NCI-H2107 treated with DMSO at 0.1 percent for 48 hours (cell line): ENCODE measurements around the gene ZNF786.
"Not testable (repeated sequence)": the region's sequence is repeated elsewhere in the genome, so short reads cannot be mapped to it uniquely, and the experiment has no call there.

Source experiments
- DNase-seq: peaks from one replicate; lab custom pipeline; 2025; ENCODE audit not compliant: unreplicated experiment; lab: John Stamatoyannopoulos, UW

ZNF786 gene

GRCh38 chr7:149085866-149086265, 4.7 kb downstream of the ZNF786 start:
- no peak for DNase-seq

- no peak for DNase-seq
Measured at GRCh38 chr7:149084407-149084806, 6.1 kb downstream of the ZNF786 start.

- no peak for DNase-seq
Measured at GRCh38 chr7:149081914-149082313, 8.6 kb downstream of the ZNF786 start.

GRCh38 chr7:149077594-149077993, 12.9 kb downstream of the ZNF786 start:
- no peak for DNase-seq

- DNase-seq: no peak
Measured at GRCh38 chr7:149075286-149075685, 15.2 kb downstream of the ZNF786 start.

GRCh38 chr7:149074116-149074885, 16.2 kb downstream of the ZNF786 start:
- no peak for DNase-seq

GRCh38 chr7:149072438-149072775, 18.1 kb downstream of the ZNF786 start:
- no peak for DNase-seq

- no peak for DNase-seq
Measured at GRCh38 chr7:149071641-149072437, 18.7 kb downstream of the ZNF786 start.

GRCh38 chr7:149071182-149071635, 19.3 kb downstream of the ZNF786 start:
- DNase-seq: no peak

GRCh38 chr7:149070372-149071125, 20.0 kb downstream of the ZNF786 start:
- DNase-seq: no peak

- DNase-seq: no peak
Measured at GRCh38 chr7:149067869-149068268, 22.6 kb downstream of the ZNF786 start.

GRCh38 chr7:149063476-149063875, 27.0 kb downstream of the ZNF786 start:
- no peak for DNase-seq

- DNase-seq: not testable (repeated sequence)
Measured at GRCh38 chr7:149062217-149062899, 28.2 kb downstream of the ZNF786 start.

GRCh38 chr7:149060156-149060555, 30.4 kb downstream of the ZNF786 start:
- DNase-seq: no peak

GRCh38 chr7:149053885-149054284, 36.6 kb downstream of the ZNF786 start:
- no peak for DNase-seq

GRCh38 chr7:149053384-149053783, 37.1 kb downstream of the ZNF786 start:
- no peak for DNase-seq

GRCh38 chr7:149050941-149051340, 39.6 kb downstream of the ZNF786 start:
- DNase-seq: no peak

- no peak for DNase-seq
Measured at GRCh38 chr7:149048805-149049204, 41.7 kb downstream of the ZNF786 start.

GRCh38 chr7:149046416-149046815, 44.1 kb downstream of the ZNF786 start:
- DNase-seq: no peak

- no peak for DNase-seq
Measured at GRCh38 chr7:149043936-149044335, 46.6 kb downstream of the ZNF786 start.

- DNase-seq: no peak
Measured at GRCh38 chr7:149041350-149041749, 49.2 kb downstream of the ZNF786 start.
